Nephron progenitor cell (in vitro differentiated cells): ENCODE data around the gene MAN1C1.
A peak's percentile ranks its signal among the peaks of the same experiment; 100 is the strongest.
"Not testable (repeated sequence)": the region's sequence is repeated elsewhere in the genome, so short reads cannot be mapped to it uniquely, and the experiment has no call there.

ENCODE experiments used
- DNase-seq: peaks from one replicate; pipeline ENCODE4 v3.0.0; 2021
- H3K27ac Mint-ChIP-seq: 2 replicates; pipeline ENCODE4 v1.8.0; 2021; ENCODE audit warnings: mild to moderate bottlenecking, moderate library complexity, mixed read lengths
- H3K27me3 Mint-ChIP-seq: 2 replicates; pipeline ENCODE4 v1.8.0; 2021; ENCODE audit warnings: mild to moderate bottlenecking, low read depth, mixed read lengths; ENCODE audit not compliant: poor library complexity
- H3K36me3 Mint-ChIP-seq: 2 replicates; pipeline ENCODE4 v1.8.0; 2021; ENCODE audit warnings: low read depth, mixed read lengths
- H3K4me1 Mint-ChIP-seq: 2 replicates; pipeline ENCODE4 v1.8.0; 2021; ENCODE audit warnings: mixed read lengths
- H3K4me3 Mint-ChIP-seq: 2 replicates; pipeline ENCODE4 v1.8.0; 2021; ENCODE audit warnings: mild to moderate bottlenecking, moderate library complexity, mixed read lengths
- H3K9me3 Mint-ChIP-seq: 2 replicates; pipeline ENCODE4 v1.8.0; 2021; ENCODE audit warnings: mild to moderate bottlenecking, moderate library complexity, mixed read lengths
- TF ChIP-seq, protein P1 (sequence below): fragments of 200-600 bp; sonication (generic); IDR thresholded peaks from 2 replicates; pipeline ENCODE4 v1.5.0; 2021; ENCODE audit warnings: antibody characterized with exemption

Gene MAN1C1

DNA sequence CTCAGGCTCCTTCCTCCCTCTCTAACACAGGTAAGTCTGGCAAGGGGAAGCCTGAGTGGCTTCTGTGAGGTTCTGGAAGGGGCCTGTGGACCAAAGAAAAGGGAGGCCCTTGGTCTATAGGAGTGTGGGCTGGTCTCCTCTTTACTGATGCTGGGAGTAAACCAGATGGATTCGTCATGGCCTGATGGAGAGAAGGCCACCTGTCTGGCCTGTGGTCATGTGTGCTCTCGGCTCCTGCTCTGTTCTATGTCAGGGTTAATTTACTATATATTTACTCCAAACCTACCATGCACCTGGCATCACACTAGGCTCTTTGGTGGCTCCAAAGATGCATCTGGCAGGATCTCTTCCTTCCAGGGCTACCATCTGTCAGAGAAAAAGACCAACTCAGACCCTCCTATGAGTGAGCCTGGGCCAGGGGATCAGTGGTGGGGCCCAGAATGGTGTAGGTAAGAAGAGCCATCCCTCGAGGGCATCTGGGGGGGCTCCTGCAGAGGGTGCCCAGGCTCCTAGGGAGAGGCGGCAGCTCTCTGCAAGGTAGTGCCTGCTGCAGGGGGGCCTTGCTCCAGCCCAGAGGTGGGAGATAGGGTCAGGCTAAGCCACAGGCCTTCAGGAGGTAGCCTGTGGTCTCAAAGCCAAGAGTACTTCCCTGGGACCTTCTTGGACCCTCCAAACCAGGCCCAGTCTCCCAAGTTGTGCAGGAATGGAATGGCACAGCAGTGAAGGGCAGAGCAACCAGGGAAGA lies 115.2 kb downstream of the MAN1C1 start:
- Mint-ChIP-seq H3K9me3 (no peaks in the 10 kb centered on the region), H3K36me3 (no peaks in the 10 kb centered on the region), H3K27me3 (peaks cover 8% of the 10 kb centered on the region)

DNA sequence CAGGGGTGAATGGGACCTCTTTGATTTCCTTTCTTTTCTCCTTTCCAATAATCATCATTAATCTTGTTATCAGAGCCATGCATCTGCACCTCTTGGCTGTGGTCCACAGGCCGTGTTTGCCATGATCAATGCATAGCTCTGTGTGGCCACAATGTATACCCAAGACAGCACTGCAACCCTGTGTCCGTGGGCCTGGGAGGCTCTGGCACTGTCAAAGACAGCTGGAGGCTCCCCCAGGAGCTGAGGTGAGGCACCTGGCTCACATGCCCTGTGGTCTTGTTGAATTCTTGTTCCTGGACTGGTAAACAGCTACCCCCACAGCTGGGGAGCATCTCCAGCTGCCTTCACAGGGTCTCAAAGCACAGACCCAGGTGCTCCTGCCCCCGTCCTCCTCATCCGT lies 116.2 kb downstream of the MAN1C1 start:
- peaks cover 44% of the 10 kb centered on the region for H3K4me1 Mint-ChIP-seq
- H3K27ac Mint-ChIP-seq: no peak overlapping the region
- H3K9me3 Mint-ChIP-seq: peaks cover 3% of the 10 kb centered on the region
- no peak overlapping the region for H3K4me3 Mint-ChIP-seq
- DNase-seq: no peak
- H3K36me3 Mint-ChIP-seq: no peaks in the 10 kb centered on the region
- peaks cover 11% of the 10 kb centered on the region for H3K27me3 Mint-ChIP-seq
- TF ChIP-seq, protein P1, sequence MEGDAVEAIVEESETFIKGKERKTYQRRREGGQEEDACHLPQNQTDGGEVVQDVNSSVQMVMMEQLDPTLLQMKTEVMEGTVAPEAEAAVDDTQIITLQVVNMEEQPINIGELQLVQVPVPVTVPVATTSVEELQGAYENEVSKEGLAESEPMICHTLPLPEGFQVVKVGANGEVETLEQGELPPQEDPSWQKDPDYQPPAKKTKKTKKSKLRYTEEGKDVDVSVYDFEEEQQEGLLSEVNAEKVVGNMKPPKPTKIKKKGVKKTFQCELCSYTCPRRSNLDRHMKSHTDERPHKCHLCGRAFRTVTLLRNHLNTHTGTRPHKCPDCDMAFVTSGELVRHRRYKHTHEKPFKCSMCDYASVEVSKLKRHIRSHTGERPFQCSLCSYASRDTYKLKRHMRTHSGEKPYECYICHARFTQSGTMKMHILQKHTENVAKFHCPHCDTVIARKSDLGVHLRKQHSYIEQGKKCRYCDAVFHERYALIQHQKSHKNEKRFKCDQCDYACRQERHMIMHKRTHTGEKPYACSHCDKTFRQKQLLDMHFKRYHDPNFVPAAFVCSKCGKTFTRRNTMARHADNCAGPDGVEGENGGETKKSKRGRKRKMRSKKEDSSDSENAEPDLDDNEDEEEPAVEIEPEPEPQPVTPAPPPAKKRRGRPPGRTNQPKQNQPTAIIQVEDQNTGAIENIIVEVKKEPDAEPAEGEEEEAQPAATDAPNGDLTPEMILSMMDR: no peak

More for the DNA sequence above, 115.2 kb downstream of the MAN1C1 start:
- no peak overlapping the region for H3K27ac Mint-ChIP-seq
- H3K4me1 Mint-ChIP-seq: peaks cover 44% of the 10 kb centered on the region
- no peak for DNase-seq
- TF ChIP-seq, protein P1: no peak
- no peak overlapping the region for H3K4me3 Mint-ChIP-seq

DNA sequence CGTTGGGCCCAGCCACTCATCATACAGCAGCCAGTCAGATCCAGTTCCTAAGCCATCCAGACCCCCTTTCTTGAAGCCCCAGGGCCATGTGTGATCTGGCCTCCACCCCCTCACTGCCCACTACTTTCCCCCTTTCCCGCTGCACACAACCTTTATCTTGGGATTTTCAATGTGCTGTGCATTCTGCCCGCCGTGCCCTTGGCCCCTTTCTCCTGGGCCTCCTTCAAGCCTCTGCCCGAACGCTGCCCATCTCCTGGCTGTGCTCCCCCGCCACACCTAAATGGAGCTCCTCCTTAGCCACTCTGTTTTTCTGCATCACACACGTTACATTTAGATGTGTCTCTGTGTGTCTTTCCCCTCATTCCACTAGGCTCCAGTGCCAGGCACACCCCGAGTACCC lies 116.7 kb downstream of the MAN1C1 start:
- no peaks in the 10 kb centered on the region for H3K36me3 Mint-ChIP-seq
- TF ChIP-seq, protein P1: no peak
- H3K9me3 Mint-ChIP-seq: peaks cover 5% of the 10 kb centered on the region
- no peak overlapping the region for H3K4me3 Mint-ChIP-seq
- peaks cover 40% of the 10 kb centered on the region for H3K4me1 Mint-ChIP-seq
- peaks cover 15% of the 10 kb centered on the region for H3K27me3 Mint-ChIP-seq
- H3K27ac Mint-ChIP-seq: no peak overlapping the region
- no peak for DNase-seq

DNA sequence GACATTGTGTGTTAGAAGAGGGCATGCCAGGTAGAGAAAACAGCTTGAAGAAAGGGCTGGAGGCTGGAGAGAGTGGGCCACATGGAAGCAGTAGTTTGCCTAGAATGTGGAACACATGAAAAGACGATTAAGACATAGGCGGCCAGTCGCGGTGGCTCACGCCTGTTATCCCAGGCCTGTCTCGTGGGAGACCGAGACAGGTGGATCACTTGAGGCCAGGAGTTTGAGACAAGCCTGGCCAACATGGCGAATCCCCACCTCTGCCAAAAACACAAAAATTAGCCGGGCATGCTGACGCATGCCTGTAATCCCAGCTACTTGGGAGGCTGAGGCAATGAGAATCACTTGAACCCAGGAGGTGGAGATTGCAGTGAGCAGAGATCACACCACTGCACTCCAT lies 118.4 kb downstream of the MAN1C1 start:
- Mint-ChIP-seq H3K27me3 (peaks cover 24% of the 10 kb centered on the region), H3K4me1 (peaks cover 37% of the 10 kb centered on the region)
- not testable (repeated sequence) for H3K36me3 Mint-ChIP-seq, H3K4me3 Mint-ChIP-seq, H3K27ac Mint-ChIP-seq, DNase-seq, H3K9me3 Mint-ChIP-seq

DNA sequence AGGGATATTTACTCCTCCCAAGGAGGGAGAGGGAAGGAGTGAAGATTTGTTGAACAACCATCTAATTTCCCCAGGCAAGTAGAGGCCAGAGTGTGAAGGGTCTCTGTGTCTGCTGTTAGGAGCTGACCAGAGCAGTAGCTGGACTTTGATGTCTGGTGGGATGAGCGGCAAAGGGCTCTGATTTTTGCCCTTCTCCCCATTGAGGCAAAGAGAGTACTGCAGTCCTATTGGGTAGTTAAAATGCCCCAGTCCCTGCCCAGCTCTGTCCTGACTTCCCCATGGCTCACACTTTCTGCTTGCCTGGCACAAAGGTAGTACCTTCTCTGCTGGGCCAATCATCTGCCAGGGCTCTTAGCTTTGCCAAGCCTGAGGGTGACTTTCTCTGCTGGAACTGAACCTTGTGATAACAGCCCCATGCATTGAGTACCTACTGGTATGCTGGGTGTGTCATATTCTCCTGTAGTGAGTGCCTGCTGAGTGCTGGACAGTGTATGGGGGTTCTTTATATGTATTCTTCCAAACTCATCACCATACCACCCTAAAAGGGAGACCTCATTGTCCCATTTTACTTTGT lies 119.5 kb downstream of the MAN1C1 start:
- no peak for DNase-seq

DNA sequence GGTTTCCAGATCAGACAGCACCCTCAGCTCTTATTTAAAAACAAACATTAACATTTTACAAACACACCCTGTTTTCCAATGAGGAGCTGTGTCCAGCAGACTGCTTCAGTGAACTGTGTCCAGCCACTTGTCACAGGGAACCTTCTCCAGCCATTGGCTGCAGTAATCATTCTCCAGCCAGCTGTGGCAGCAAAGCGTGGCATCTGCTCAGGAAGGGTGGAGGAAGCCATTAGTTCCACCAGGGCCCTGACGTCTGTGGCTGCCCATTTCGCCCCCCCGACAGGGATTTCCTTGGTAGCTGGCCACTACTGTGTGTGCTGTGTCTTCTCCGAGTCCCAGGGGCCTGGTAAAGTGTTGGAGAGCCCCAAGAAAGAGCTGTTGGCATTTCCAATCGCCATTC lies 120.5 kb downstream of the MAN1C1 start:
- TF ChIP-seq, protein P1: no peak
- peak overlapping the region; percentile 57 for H3K27ac Mint-ChIP-seq

More for the DNA sequence above, 119.5 kb downstream of the MAN1C1 start:
- TF ChIP-seq, protein P1: no peak
- Mint-ChIP-seq H3K27ac (no peak overlapping the region), H3K27me3 (peaks cover 27% of the 10 kb centered on the region), H3K4me3 (no peak overlapping the region), H3K9me3 (peaks cover 5% of the 10 kb centered on the region), H3K4me1 (peaks cover 33% of the 10 kb centered on the region), H3K36me3 (no peaks in the 10 kb centered on the region)

More for the DNA sequence above, 120.5 kb downstream of the MAN1C1 start:
- peaks cover 5% of the 10 kb centered on the region for H3K9me3 Mint-ChIP-seq
- H3K36me3 Mint-ChIP-seq: no peaks in the 10 kb centered on the region
- no peak overlapping the region for H3K4me3 Mint-ChIP-seq
- DNase-seq: peak; percentile 53
- H3K27me3 Mint-ChIP-seq: peaks cover 32% of the 10 kb centered on the region
- H3K4me1 Mint-ChIP-seq: peaks cover 33% of the 10 kb centered on the region
